Smooth muscle cell (in vitro differentiated cells): ENCODE measurements around the gene TTBK2. TPM values are rescaled to one million over a fixed set of nuclear protein-coding genes. Genes with fewer than 3 reads are reported as not detected.
"Not testable (repeated sequence)": the region's sequence is repeated elsewhere in the genome, so short reads cannot be mapped to it uniquely, and the experiment has no call there.

Experiments used
- DNase-seq: peaks from one replicate; lab custom pipeline; 2025; ENCODE audit not compliant: unreplicated experiment; lab: John Stamatoyannopoulos, UW
- H2AFZ ChIP-seq: fragments of 200-600 bp; sonication (generic); 2 replicates; pipeline ENCODE4 v1.6.0; 2016; ENCODE audit warnings: antibody characterized with exemption, low read depth, mild to moderate bottlenecking
- H3F3A ChIP-seq: fragments of 200-600 bp; sonication (generic); 2 replicates; pipeline ENCODE4 v1.6.0; 2017; ENCODE audit warnings: antibody characterized with exemption, low read depth
- H3K27ac ChIP-seq: fragments of 200-600 bp; sonication (generic); 2 replicates; pipeline ENCODE4 v1.5.1; 2016; ENCODE audit warnings: low read depth, mild to moderate bottlenecking
- H3K27me3 ChIP-seq: fragments of 200-600 bp; sonication (generic); 2 replicates; pipeline ENCODE4 v1.6.1; 2016; ENCODE audit warnings: low read depth, mild to moderate bottlenecking
- H3K36me3 ChIP-seq: fragments of 200-600 bp; sonication (generic); 2 replicates; pipeline ENCODE4 v1.5.1; 2016; ENCODE audit warnings: low read depth
- H3K4me1 ChIP-seq: fragments of 200-600 bp; sonication (generic); 2 replicates; pipeline ENCODE4 v1.5.1; 2016; ENCODE audit warnings: low read depth
- H3K4me2 ChIP-seq: fragments of 200-600 bp; sonication (generic); 2 replicates; pipeline ENCODE4 v1.6.0; 2016; ENCODE audit warnings: mild to moderate bottlenecking
- H3K4me3 ChIP-seq: fragments of 200-600 bp; sonication (generic); 2 replicates; pipeline ENCODE4 v1.5.1; 2016; ENCODE audit warnings: mild to moderate bottlenecking
- H3K79me2 ChIP-seq: fragments of 200-600 bp; sonication (generic); 2 replicates; pipeline ENCODE4 v1.6.0; 2016; ENCODE audit warnings: low read depth, mild to moderate bottlenecking
- H3K9ac ChIP-seq: fragments of 200-600 bp; sonication (generic); 2 replicates; pipeline ENCODE4 v1.6.0; 2016; ENCODE audit warnings: low read depth
- H3K9me3 ChIP-seq: fragments of 200-600 bp; sonication (generic); replicated peaks from 2 replicates; pipeline ENCODE4 v1.5.1; 2016; ENCODE audit warnings: low read depth
- H4K20me1 ChIP-seq: fragments of 200-600 bp; sonication (generic); 2 replicates; pipeline ENCODE4 v1.6.0; 2016; ENCODE audit warnings: low read depth
- WGBS: methylation state at CpG from one replicate; pipeline ENCODE4 v1.1.7; 2016; ENCODE audit warnings: low lambda C conversion rate; 5-methylcytosine and 5-hydroxymethylcytosine counted together
- polyA plus RNA-seq: library from polyadenylated mRNA; unstranded; fragments of >200 nt; fragmentation: Nextera tagmentation; extraction: Ambion mirVana; gene quantifications from 2 replicates; pipeline ENCODE4 v1.2.1, GENCODE V29; 2016
- total RNA-seq: library from RNA; depleted of rRNA; stranded (reverse); fragments of >200 nt; gene quantifications from 2 replicates; pipeline ENCODE4 v1.2.3, GENCODE V29; 2014
- TF ChIP-seq, protein P1 (sequence below): fragments of 200-600 bp; sonication (generic); IDR thresholded peaks from 2 replicates; pipeline ENCODE4 v1.5.1; 2017; ENCODE audit warnings: borderline replicate concordance, mild to moderate bottlenecking, antibody characterized with exemption; ENCODE audit not compliant: insufficient read depth, poor library complexity, severe bottlenecking

Gene TTBK2
- 10.3 and 11.1 TPM in 2 replicates for total RNA-seq
- 5.7 and 6.6 TPM in 2 replicates for polyA plus RNA-seq

DNA sequence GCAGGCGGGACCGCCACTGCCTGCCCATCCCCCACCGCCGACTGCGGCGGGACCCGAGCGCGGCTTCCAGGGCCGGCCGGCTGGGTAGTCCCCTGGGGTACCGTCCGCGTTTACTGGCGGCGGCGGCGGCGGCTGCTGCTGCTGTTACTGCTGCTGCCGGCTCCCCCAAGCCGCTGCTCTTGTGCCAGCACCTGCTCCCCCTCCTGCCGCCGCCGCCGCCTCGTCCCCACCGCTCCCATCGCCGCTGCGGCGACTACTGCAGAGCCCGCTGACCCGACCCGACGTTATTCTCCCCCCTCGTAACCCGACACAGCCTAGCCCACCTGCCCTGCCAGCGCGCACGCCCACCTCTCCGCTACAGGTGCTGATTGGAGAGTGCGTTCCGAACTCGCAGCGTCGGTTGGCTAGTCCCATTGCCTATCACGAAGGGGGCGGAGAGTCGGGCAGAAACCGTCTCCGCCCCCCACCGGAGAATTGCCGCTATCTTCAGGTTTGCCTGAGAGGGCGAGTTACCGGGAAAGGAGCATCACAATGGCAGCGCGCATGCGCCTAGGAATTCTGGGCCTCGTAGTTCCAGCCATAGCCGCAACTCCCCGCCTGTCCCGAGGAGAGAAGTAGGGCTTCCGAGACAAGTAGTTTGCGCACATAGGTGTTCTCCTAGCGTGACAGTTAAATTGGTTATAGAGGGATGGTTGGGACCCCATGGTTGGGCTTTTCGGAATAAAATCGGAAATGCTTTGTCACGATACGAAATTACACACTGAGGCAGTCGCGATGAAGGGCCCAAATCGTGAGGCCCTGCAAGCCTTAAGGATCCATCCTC lies at the start of gene TTBK2:
TSS of gene TTBK2 (minus strand) at position 260 of the 823 bp plus-strand sequence. CDS start 42,161 bp downstream, outside the sequence.
- H3K79me2 ChIP-seq = peaks cover 38% of the 10 kb centered on the region
- peaks cover 36% of the 10 kb centered on the region for H4K20me1 ChIP-seq
- peak within 1 kb of the TSS; percentile 94 for H3K4me2 ChIP-seq
- peak within 1 kb of the TSS; percentile 97 for H2AFZ ChIP-seq
- peaks cover 15% of the 10 kb centered on the region for H3K4me1 ChIP-seq
- H3K36me3 ChIP-seq = no peaks in the 10 kb centered on the region
- H3K27me3 ChIP-seq = no peaks in the 10 kb centered on the region
- H3K9me3 ChIP-seq = no peaks in the 10 kb centered on the region
- peak within 1 kb of the TSS; percentile 89 for H3K4me3 ChIP-seq
- peak within 1 kb of the TSS; percentile 58 for H3K9ac ChIP-seq
- 2% methylated on average over 59 of the region's 72 CpGs for WGBS
- peak within 1 kb of the TSS; percentile 55 for H3K27ac ChIP-seq
- DNase-seq = peak; percentile 87
- TF ChIP-seq, protein P1, sequence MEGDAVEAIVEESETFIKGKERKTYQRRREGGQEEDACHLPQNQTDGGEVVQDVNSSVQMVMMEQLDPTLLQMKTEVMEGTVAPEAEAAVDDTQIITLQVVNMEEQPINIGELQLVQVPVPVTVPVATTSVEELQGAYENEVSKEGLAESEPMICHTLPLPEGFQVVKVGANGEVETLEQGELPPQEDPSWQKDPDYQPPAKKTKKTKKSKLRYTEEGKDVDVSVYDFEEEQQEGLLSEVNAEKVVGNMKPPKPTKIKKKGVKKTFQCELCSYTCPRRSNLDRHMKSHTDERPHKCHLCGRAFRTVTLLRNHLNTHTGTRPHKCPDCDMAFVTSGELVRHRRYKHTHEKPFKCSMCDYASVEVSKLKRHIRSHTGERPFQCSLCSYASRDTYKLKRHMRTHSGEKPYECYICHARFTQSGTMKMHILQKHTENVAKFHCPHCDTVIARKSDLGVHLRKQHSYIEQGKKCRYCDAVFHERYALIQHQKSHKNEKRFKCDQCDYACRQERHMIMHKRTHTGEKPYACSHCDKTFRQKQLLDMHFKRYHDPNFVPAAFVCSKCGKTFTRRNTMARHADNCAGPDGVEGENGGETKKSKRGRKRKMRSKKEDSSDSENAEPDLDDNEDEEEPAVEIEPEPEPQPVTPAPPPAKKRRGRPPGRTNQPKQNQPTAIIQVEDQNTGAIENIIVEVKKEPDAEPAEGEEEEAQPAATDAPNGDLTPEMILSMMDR = no peak
- H3F3A ChIP-seq = peaks cover 4% of the 10 kb centered on the region

DNA sequence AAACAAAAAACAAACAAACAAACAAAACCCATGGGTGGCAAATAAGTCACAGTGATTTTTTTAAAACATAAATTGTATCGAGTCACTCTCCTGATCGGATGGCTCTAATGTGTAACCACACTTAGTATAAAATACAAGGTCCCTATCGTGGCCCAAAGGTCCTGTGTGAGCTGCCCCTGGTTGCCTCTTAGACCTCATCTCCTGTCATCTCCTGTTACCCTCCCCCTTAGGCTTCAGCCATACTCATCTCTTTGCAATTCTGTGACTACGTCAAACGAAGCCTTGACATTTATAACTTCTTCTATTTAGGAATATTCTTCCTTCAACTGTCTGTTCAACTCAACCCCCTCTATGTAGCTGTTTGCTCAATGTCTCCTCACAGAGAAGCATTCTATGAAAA lies 43.9 kb upstream of the TTBK2 start:
- H3K4me2 ChIP-seq = no peak overlapping the region
- H3K79me2 ChIP-seq = no peaks in the 10 kb centered on the region
- no peaks in the 10 kb centered on the region for H3K27me3 ChIP-seq
- no peaks in the 10 kb centered on the region for H4K20me1 ChIP-seq
- 99% methylated on average over 5 of the region's 5 CpGs for WGBS
- H3K9ac ChIP-seq = no peak overlapping the region
- peaks cover 8% of the 10 kb centered on the region for H3K36me3 ChIP-seq
- H3K27ac ChIP-seq = no peak overlapping the region
- H3K4me3 ChIP-seq = no peak overlapping the region
- TF ChIP-seq, protein P1 = no peak
- H2AFZ ChIP-seq = no peak overlapping the region
- no peak for DNase-seq
- no peaks in the 10 kb centered on the region for H3K9me3 ChIP-seq
- no peaks in the 10 kb centered on the region for H3K4me1 ChIP-seq
- H3F3A ChIP-seq = no peaks in the 10 kb centered on the region

DNA sequence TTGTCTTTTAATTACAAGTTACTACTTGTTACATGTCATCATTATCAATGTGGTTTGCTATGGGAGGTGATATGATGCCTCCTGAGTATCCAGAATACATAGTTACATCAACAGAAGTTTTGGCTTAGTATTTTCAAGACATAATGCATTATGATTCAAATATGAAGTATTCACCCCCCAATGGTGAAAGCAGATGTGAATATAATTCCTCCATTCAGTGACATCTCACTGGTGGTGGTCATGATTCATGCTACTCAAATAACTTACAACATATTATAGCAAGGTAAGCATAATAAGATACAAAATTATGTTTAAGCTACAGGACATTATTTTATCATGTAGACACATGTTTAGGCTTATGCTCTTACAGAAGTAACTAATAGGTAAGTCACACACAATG lies 34.9 kb upstream of the TTBK2 start:
- no peaks in the 10 kb centered on the region for H3K4me1 ChIP-seq
- H3K27ac ChIP-seq = no peak overlapping the region
- no peaks in the 10 kb centered on the region for H3K27me3 ChIP-seq
- no peak overlapping the region for H3K4me2 ChIP-seq
- H4K20me1 ChIP-seq = no peaks in the 10 kb centered on the region
- no peaks in the 10 kb centered on the region for H3K79me2 ChIP-seq
- no peaks in the 10 kb centered on the region for H3K9me3 ChIP-seq
- H2AFZ ChIP-seq = no peak overlapping the region
- H3K36me3 ChIP-seq = peaks cover 42% of the 10 kb centered on the region
- no peaks in the 10 kb centered on the region for H3F3A ChIP-seq
- H3K4me3 ChIP-seq = no peak overlapping the region
- TF ChIP-seq, protein P1 = no peak
- no peak for DNase-seq
- no peak overlapping the region for H3K9ac ChIP-seq

DNA sequence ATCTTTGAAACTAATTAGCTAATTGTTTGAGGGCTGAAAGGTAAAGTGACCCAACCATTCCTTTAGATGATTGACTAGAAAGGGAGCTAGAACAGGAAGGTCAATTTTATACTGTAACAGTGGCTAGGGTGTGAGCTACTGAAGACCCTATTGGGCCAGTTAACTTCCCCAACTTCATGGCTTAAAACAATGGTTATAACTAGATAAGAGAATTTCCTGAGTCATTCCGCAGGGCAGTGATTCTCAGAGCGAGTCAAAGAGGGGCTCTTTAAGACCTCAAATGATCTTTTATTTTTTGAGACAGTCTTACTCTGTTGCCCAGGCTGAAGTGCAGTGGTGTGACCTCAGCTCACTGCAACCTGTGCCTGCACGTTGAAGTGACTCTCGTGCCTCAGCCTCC lies 33.7 kb upstream of the TTBK2 start:
- TF ChIP-seq, protein P1 = no peak
- Histone ChIP-seq H3K4me1 (no peaks in the 10 kb centered on the region), H3K4me2 (no peak overlapping the region), H3K27me3 (no peaks in the 10 kb centered on the region), H3K4me3 (no peak overlapping the region), H3K9me3 (no peaks in the 10 kb centered on the region), H4K20me1 (no peaks in the 10 kb centered on the region), H3K27ac (no peak overlapping the region), H3K9ac (no peak overlapping the region), H3F3A (no peaks in the 10 kb centered on the region), H3K36me3 (peaks cover 49% of the 10 kb centered on the region), H2AFZ (no peak overlapping the region), H3K79me2 (no peaks in the 10 kb centered on the region)
- DNase-seq = no peak
- WGBS = 97% methylated on average over 4 of the region's 4 CpGs

DNA sequence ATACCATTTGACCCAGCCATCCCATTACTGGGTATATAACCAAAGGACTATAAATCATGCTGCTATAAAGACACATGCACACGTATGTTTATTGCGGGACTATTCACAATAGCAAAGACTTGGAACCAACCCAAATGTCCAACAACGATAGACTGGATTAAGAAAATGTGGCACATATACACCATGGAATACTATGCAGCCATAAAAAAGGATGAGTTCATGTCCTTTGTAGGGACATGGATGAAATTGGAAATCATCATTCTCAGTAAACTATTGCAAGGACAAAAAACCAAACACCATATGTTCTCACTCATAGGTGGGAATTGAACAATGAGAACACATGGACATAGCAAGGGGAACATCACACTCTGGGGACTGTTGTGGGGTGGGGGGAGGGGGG lies 28.3 kb upstream of the TTBK2 start:
- H3K4me2 ChIP-seq, DNase-seq, H3K9me3 ChIP-seq, H2AFZ ChIP-seq, H3K27me3 ChIP-seq, H3F3A ChIP-seq, H3K9ac ChIP-seq, H3K79me2 ChIP-seq, H3K27ac ChIP-seq, H4K20me1 ChIP-seq, H3K4me3 ChIP-seq, H3K4me1 ChIP-seq: not testable (repeated sequence)
- 90% methylated on average over 3 of the region's 3 CpGs for WGBS
- H3K36me3 ChIP-seq = peaks cover 27% of the 10 kb centered on the region
